HG03060 (cell line): ENCODE results near the gene MRPL32.
A peak's percentile ranks its signal among the peaks of the same experiment; 100 is the strongest.
"Not testable (repeated sequence)": the region's sequence is repeated elsewhere in the genome, so short reads cannot be mapped to it uniquely, and the experiment has no call there.

Experiments
- ATAC-seq: cut with Tn5 transposase; IDR thresholded peaks from one replicate; pipeline ENCODE4 v1.9.1; 2021; ENCODE audit warnings: low read depth, moderate number of reproducible peaks; ENCODE audit not compliant: unreplicated experiment

MRPL32 gene

GRCh38 chr7:42931834-42932651 lies at the start of gene MRPL32, which contains the start of gene PSMA2:
TSS of gene MRPL32 (plus strand) at chr7:42932376. CDS start at chr7:42932387, 11 bp downstream.
TSS of gene PSMA2 (minus strand) at chr7:42932174. CDS start at chr7:42932158, 16 bp downstream.
- peak; percentile 99 for ATAC-seq

DNA sequence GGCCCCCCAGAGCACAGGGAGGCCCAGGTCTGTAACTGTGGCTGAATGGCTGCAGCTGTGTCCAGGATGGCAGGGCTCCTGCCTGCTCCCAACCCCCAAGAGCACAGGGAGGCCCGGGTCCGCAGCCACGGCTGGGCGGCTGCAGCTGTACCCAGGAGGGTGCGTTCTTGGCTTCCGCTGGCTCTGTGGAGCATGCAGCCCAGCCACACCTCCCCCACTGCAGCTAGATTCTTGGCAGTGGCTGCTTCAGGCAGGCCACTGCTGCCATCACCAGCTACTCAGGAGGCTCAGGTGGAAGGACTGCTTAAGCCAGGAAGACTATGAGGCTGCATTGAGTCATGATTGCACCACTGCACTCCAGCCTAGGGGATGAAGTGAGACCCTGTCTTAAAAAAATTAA lies 48.2 kb upstream of the MRPL32 start:
- no peak for ATAC-seq

- ATAC-seq = not testable (repeated sequence)
These were observed 47.0 kb upstream of the MRPL32 start for GRCh38 chr7:42885183-42885582.

DNA sequence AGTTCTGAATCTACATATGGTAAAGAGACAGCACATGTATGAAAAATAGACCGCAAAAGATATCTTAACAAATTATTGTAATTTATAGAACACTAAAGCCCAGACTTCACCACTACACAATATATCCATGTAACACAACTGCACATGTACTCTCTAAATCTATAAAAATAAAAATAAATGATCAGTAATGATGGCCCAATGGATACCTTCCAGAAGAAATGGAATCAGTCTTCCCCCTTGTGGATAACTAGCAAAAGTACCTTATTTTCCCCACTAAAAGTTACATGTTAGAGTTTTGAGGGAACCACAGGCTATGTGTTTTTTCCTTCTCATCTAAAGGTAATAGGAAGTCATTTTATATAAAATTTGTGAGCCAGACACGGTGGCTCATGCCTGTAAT lies 46.0 kb upstream of the MRPL32 start:
- no peak for ATAC-seq

DNA sequence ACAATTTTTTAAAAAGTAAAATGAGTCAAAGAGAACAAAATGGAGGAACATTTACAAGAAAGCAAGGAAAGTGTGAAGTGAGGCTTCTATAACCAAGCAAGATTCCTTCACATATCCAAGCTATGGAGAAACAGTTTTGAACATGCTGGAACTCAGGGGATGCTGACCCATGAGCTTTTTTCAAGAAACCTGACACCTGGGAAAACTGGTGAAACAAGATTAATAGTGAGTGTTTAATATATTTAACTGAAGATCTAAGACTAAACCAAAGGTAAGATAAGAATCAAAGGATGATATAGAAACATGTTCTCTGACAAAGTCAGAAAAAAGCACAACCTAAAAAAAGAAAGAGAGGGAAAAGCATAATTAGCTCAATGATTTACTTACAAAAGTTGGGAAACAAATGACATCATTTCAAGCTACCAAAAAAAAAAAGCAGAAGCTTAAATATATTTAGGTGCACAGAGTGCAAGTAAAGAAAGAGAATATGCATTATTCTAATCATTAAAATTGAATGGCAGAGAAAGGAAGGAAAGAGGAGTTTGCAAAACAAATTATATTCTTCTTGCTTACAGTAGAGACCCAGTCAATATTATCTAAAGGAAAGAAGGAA lies 45.2 kb upstream of the MRPL32 start:
- no peak for ATAC-seq

DNA sequence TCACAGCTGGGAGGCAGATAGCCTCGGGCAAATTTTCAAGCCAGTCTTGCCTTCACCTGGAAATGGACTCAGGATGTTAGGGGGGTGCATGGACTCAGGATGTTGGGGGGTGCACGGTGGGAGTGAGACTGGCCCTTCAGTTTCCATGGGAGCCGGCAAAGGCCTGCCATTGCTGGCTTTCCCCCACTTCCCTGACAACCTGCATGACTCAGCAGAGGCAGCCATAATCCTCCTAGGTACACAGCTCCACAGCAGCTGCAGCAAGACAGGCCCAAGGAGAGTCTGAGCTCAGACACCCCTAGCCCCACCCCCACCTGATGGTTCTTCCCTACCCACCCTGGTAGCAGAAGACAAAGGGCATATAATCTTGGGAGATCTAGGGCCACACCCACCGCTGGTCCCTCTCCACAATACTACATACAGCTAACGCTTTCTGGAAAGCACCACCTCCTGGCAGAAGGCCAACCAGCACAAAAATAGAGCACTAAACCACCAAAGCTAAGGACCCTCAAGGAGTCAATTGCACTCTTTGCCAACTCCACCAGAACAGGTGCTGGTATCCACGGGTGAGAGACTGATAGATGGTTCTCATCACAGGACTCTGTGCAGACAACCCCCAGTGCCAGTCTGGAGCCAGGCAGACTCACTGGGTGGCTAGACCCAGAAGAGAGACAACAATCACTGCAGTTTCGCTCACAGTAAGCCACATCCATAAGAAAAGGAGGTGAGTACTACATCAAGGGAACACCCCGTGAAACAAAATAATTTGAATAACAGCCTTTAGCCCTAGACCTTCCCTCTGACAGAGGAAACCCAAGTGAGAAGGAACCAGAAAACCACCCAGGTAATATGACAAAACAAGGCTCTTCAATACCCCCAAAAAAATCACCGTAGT lies 38.6 kb upstream of the MRPL32 start:
- no peak for ATAC-seq

DNA sequence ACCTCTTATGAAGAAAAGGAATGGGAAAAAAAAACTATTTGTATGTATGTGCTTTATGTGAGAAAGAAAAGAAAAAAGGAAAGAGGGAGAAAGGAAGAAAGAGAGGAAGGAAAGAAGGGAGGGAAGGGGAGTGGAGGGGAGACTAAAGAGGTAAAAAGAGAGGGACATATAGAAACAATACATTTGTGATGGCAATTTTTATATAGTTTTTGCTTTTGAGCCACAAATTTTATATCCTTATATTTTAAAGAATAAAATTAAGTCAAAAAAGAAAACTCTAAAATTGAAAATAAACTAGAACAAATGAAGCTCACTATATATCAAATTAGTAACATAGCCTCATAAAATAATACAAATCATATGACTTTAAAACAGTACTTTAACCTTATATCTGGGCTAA lies 31.3 kb upstream of the MRPL32 start:
- ATAC-seq = no peak

DNA sequence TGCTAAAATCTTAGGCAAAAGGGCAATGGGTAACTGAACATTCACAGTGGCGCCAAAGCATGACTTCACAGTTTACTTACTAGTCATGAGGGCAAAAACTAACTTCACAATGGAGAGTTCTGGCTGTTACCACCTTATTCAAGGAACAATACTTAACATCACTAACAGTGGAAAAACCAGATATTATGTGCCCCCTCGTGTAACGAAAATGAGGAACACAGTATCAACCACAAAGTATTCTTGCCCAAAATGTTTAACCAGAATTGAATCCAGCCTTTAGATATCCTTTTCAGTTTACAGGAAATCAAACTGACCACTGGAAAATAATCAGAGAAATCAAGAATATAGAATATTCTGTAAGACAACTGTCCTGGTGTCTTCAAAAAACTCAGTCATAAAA lies 29.8 kb upstream of the MRPL32 start:
- ATAC-seq = no peak

DNA sequence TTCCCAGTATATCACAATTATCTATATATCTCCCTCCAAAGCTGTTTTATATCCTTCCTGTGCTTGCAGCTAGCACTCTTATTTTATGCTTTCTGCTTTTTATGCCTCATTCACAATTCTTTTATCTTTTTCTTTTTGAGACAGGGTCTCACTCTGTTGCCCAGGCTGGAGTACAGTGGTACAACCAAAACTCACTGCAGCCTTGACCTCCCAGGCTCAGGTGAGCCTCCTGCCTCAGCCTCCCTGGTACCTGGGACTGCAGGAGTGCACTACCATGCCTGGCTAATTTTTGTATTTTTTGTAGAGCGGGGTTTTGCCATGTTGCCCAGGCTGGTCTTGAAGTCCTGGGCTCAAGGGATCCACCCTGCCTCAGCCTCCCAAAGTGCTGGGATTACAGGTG lies 26.0 kb upstream of the MRPL32 start:
- ATAC-seq = no peak

DNA sequence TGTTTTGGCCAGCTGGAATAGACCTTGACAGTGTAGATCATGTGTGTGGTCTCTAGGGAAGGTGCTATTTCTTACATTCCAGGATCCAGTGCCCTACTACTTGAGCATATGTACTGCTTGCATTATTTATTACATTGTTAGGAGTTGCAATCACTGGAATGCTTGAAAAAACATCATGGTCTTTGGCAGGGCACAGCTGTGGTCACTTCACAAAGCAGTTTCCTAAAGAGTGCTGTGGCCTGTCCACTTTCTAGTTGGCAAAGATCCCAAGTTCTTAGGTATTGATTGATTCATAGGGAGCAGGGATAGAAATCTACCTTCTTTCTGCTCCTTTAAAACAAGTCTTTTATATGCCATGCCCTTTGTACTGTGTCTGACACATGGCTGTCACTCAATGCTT lies 24.9 kb upstream of the MRPL32 start:
- no peak for ATAC-seq

DNA sequence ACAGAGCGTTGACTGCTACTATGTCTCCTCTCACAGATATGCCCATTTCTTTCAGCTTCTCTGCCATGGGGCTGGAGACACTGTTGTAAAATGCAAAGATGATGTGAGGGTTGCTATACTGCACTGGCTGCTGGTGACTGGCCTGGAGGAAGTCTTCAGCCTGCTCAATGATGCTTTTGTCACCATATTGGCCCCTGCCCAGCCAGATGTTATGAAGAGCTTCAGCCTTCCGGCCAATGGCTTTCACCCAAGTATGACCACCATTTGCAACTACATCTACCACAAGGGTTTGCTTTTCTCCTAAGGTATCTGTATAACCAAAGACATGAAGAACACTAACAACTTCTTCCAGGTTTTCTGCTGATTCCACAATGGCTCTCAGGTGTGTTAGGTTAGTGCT lies 21.9 kb upstream of the MRPL32 start:
- no peak for ATAC-seq

- peak; percentile 72 for ATAC-seq
These were observed 20.4 kb upstream of the MRPL32 start, which contains the start of gene C7orf25 for GRCh38 chr7:42911454-42912447. TSS of gene C7orf25 (minus strand) at chr7:42912070. CDS start at chr7:42910900, 1,170 bp downstream.

DNA sequence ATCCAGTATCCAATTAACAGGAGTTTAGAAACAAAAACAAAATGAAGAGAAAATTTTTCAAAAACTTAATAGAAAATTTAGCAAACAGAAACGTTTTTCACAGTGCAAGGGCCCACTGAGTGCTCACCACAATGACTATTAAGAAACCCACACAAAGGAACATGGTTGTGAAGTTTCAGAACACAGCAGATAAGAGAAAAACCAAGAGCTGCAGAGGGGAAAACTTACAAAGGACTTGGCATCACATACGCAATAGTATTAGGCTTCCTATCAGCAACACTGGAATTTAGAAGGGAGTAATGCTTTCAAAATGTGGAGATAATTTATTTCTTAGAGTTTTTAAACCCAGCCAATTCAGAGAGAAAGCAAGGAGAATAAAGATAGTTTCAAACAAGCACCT lies 18.6 kb upstream of the MRPL32 start:
- no peak for ATAC-seq

DNA sequence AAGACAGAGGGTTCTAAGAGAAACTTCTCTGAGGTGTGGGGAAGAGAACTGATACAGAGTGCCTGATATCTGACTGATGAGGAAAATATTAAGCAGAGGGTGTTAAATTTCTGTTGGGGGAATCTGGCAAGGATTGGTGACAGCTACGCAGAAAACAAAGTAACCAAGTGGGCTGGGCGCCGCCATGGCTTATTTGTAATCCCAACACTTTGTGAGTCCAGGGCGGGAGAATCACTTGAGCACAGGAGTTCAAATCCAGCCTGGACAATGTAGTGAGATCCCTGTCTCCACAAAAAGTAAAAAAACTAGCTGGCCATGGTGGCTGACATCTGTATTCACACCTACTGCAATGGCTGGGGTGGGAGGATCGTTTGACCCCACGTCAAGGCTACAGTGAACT lies 18.2 kb upstream of the MRPL32 start:
- ATAC-seq = no peak

- ATAC-seq = no peak
These were observed 17.6 kb upstream of the MRPL32 start for GRCh38 chr7:42914421-42915045.

- ATAC-seq = no peak
These were observed 16.8 kb upstream of the MRPL32 start for GRCh38 chr7:42915356-42915755.

DNA sequence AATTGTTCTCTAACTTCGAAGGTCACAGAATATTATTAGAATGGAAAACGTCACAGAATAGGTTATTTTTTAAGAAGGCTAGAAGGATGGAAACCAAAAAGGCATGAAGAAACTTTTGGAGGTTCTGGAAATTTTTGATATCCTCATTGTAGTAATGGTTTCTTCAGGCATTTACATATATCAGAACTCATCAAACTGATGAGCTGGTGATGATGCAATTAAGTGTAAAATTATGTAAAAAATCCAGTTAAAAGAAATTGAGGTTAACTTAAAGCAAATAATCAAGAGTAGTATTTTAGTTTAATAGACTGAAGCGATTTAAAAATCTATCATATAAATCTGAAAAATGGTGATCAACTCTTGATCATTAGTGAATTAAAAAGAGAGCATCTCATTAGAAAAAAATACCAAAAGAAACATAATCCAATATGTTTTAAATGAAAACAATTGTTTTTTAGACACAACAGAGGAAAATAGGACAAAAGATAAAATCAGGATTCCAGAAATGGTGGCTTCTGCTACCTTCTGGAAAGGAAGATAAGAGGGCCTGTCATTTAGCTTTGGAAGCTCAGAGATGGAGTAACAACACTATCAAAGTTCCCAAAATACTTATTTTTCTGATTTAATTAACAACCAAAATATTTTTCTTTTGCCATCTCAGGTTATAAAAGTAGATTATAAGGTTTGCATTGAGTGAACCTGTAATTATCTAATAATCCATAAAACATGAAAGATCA lies 10.0 kb upstream of the MRPL32 start:
- ATAC-seq = no peak

DNA sequence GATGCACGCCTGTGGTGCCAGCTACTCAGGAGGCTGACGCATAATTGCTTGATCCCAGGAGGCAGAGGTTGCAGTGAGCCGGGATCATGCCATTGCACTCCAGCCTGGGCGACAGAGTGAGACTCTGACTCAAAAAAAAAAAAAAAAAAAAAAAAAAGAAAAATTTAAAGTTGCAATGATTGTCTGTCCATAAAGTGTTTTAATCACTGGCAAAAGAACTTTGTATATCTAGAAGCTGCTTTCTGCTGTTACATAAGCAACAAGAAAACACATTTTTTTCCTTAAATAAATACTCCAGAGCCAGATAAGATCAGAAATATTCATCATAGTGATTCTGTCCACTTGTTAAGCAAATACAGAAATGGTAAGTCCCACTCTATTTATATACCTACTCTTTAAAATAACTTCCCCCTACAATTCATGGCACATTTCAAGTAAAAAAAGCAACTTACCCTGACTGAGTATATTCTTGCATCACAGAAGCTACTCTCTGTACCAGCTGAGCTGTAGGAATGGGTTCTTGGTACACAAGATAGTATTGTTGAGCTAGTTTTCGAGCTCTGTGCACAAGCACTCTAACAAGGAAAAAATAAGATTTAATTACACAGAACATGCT lies 7.8 kb upstream of the MRPL32 start:
- ATAC-seq = no peak
